ENCODE data around the gene CD2AP.

- TF ChIP-seq CTCF (conservative IDR thresholded peaks at IDR 0.05; ENCODE audit: low read depth, low read length) = no peak
- no peak for TF ChIP-seq EZH2 (IDR thresholded peaks at IDR 0.05; ENCODE audit: borderline replicate concordance, low read depth, low read length, poor library complexity, severe bottlenecking)
These were observed 29.9 kb upstream of the CD2AP start for GRCh38 chr6:47447722-47448121.

Data from A673 (cell line).